ENCODE measurements around the gene KIF24. TPM values are rescaled to one million over a fixed set of nuclear protein-coding genes. Genes with fewer than 3 reads are reported as not detected.

KIF24 gene
- total and polyA plus RNA-seq, 2 of the 4 experiments (the other 2 are of a cell fraction): 1.4 to 3.0 TPM

DNA sequence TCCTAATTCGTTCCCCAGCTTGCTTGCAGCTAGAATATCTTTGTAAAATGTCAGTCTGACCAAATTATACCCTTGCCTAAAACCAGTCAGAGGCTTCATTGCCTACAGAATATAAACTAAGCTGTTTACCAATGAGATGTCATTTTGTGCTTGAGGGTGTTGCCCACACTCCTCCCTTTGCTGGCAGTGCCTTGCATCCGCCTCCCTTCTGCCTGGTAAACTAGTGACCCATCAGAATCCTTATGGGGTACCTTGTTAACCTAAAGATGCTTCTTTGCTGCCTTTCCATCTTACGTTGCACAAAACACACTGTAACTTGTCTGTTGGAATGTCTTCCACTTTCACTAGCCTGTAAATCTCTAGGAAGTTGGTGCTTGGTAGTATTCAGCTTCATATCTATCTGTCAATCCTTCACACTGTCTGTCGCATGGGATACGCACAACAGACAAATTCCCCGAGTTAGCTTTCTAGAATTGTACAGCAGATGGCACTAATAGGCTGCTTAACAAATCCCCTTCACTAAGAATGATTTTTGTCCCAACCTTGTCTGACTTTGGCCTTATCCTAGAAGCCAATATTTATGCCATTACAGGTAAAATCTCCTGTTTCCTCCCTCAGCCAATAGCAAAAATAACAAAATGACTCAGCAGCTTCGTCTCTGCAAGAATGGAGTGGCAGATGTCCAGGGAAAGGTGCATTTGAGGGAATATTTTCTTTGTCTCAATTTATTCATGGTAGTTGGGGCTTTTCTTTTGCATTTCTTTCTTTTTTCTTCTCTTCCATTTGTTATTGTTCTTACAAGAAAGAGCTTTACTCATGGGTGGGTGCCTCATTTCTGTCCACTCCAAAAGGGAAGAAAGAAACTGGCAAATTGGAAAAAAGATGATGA lies 3.3 kb upstream of the KIF24 start:
- Histone ChIP-seq H2BK120ac (ENCODE audit: low read depth, low read length) (no peak overlapping the region), H3K27ac (ENCODE audit: insufficient read depth, low read length) (no peak overlapping the region), H2AFZ (replicated peaks; ENCODE audit: low read length, poor library complexity) (no peak overlapping the region), H3K36me3 (ENCODE audit: control insufficient read depth, insufficient read depth, low read length) (peaks cover 2% of the 10 kb centered on the region), H4K20me1 (ENCODE audit: insufficient read depth, low read length) (peaks cover 3% of the 10 kb centered on the region; the same call in 1 of the 2 replicates), H2BK15ac (ENCODE audit: low read depth, low read length) (no peak overlapping the region), H3K9me3 (ENCODE audit: control insufficient read depth, insufficient read depth, low read length) (no peaks in the 10 kb centered on the region), H3K9ac (ENCODE audit: low read depth, low read length) (no peak overlapping the region), H3K23ac (ENCODE audit: low read depth, low read length) (no peak overlapping the region), H3K18ac (ENCODE audit: low read depth, low read length) (no peak overlapping the region), H4K91ac (ENCODE audit: insufficient read depth, low read depth, low read length) (no peak overlapping the region), H4K5ac (ENCODE audit: low read depth, low read length) (no peak overlapping the region), H3K4me1 (ENCODE audit: control insufficient read depth, insufficient read depth, low read length) (0 out of 2 replicates have a peak, but pooled peaks cover 1% of the 10 kb centered on the region), H2BK5ac (ENCODE audit: low read depth, low read length, poor library complexity, severe bottlenecking) (no peak overlapping the region), H3K14ac (replicated peaks; ENCODE audit: low read depth, low read length) (no peak overlapping the region), H2BK20ac (ENCODE audit: low read depth, low read length) (no peak overlapping the region), H3K56ac (ENCODE audit: extremely low read depth, insufficient read depth, low read length) (no peak overlapping the region), H3K4me3 (ENCODE audit: insufficient read depth, low read depth, low read length) (no peak overlapping the region), H3K4me2 (ENCODE audit: low read depth, low read length) (no peak overlapping the region), H2AK5ac (ENCODE audit: low read depth, low read length) (no peak overlapping the region), H3K79me1 (ENCODE audit: low read depth in 1 of 2, low read length in 2 of 2) (peaks cover 35 to 58% of the 10 kb centered on the region in 2 experiments), H3K9me1 (ENCODE audit: insufficient read depth, low read length) (no peaks in the 10 kb centered on the region), H3K4ac (ENCODE audit: low read depth, low read length) (no peak overlapping the region), H4K8ac (ENCODE audit: low read depth in 2 of 2, low read length in 2 of 2) (no peak overlapping the region), H3K27me3 (ENCODE audit: control insufficient read depth, insufficient read depth, low read length) (no peaks in the 10 kb centered on the region), H2AK9ac (replicated peaks; ENCODE audit: low read depth, low read length, poor library complexity) (no peak overlapping the region)
- peak; percentile 55 for DNase-seq
- POLR2A ChIA-PET (ENCODE audit: unreplicated experiment): no interaction called here
- no peak for TF ChIP-seq MAZ (IDR thresholded peaks at IDR 0.05; ENCODE audit: borderline replicate concordance, low read depth, low read length)
- TF ChIP-seq, protein P1, sequence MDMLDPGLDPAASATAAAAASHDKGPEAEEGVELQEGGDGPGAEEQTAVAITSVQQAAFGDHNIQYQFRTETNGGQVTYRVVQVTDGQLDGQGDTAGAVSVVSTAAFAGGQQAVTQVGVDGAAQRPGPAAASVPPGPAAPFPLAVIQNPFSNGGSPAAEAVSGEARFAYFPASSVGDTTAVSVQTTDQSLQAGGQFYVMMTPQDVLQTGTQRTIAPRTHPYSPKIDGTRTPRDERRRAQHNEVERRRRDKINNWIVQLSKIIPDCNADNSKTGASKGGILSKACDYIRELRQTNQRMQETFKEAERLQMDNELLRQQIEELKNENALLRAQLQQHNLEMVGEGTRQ (IDR thresholded peaks at IDR 0.05; ENCODE audit: low read depth, low read length): no peak
- TF ChIP-seq CEBPB (IDR thresholded peaks at IDR 0.05; ENCODE audit: low read depth, low read length): no peak
- no peak for TF ChIP-seq FOS (IDR thresholded peaks at IDR 0.05; ENCODE audit: low read depth, low read length)
- TF ChIP-seq, protein P2, sequence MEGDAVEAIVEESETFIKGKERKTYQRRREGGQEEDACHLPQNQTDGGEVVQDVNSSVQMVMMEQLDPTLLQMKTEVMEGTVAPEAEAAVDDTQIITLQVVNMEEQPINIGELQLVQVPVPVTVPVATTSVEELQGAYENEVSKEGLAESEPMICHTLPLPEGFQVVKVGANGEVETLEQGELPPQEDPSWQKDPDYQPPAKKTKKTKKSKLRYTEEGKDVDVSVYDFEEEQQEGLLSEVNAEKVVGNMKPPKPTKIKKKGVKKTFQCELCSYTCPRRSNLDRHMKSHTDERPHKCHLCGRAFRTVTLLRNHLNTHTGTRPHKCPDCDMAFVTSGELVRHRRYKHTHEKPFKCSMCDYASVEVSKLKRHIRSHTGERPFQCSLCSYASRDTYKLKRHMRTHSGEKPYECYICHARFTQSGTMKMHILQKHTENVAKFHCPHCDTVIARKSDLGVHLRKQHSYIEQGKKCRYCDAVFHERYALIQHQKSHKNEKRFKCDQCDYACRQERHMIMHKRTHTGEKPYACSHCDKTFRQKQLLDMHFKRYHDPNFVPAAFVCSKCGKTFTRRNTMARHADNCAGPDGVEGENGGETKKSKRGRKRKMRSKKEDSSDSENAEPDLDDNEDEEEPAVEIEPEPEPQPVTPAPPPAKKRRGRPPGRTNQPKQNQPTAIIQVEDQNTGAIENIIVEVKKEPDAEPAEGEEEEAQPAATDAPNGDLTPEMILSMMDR (conservative IDR thresholded peaks at IDR 0.05; ENCODE audit: low read depth, low read length): peak; percentile 46
- TF ChIP-seq POLR2A (IDR thresholded peaks at IDR 0.05; ENCODE audit: low read depth, low read length): no peak
- TF ChIP-seq CHD1 (IDR thresholded peaks at IDR 0.05; ENCODE audit: low read depth, low read length): no peak
- TF ChIP-seq RAD21 (IDR thresholded peaks at IDR 0.05; ENCODE audit: low read length): peak; percentile 60
- peak; percentile 40; the same call in 1 of the 2 replicates for TF ChIP-seq SMC3 (IDR thresholded peaks at IDR 0.05; ENCODE audit: low read depth, low read length)
- ATAC-seq (ENCODE audit: low read depth): no peak
- intact Hi-C loops (cut with micrococcal nuclease): loop anchor here (1.0 to 5.0 kb wide), 3 partner anchors 47 to 271 kb away; no protein-coding TSS in a partner anchor
- CTCF ChIA-PET: interaction anchor here (0.6 to 1.3 kb wide), 3 partner anchors 45 to 186 kb away, joined by 3 to 4 read pairs (median 3); partner anchors contain the start of gene MYORG
- dilution Hi-C loops (cut with HindIII; ENCODE audit: low sequenced_read_pairs, unreplicated experiment): no loop called here
- no TSS peak for BruUV-seq (replicated peaks)
- WGBS, 2 experiments (ENCODE audit: extremely low coverage in 2 of 2, insufficient read length in 1 of 2): no CpG with 5 or more reads among the region's 7 CpGs
- in situ Hi-C loops (cut with MboI; ENCODE audit: low sequenced_read_pairs): no loop called here
